SK-N-SH treated with all-trans-retinoic acid at 6 μM for 48 hours (cell line): ENCODE measurements around the gene ATP2C1.

Experiments used
- ATAC-seq: fragments of 200-7000 bp; cut with Tn5 transposase; 3 replicates; pipeline ENCODE4 v1.9.1; 2020; ENCODE audit warnings: mild to moderate bottlenecking, moderate library complexity
- ARNTL ChIP-seq: fragments of 450-650 bp; formaldehyde crosslinking; IDR thresholded peaks from 2 replicates; pipeline ENCODE4 v1.5.0; 2020; ENCODE audit warnings: low read depth, mild to moderate bottlenecking, moderate library complexity, borderline replicate concordance
- BACH2 ChIP-seq: fragments of 250-450 bp; sonication (Bioruptor Pico); IDR thresholded peaks from 2 replicates; pipeline ENCODE4 v1.9.0; 2021; ENCODE audit warnings: mild to moderate bottlenecking, borderline replicate concordance
- CSDC2 ChIP-seq: fragments of 250-450 bp; sonication (Bioruptor Pico); IDR thresholded peaks from 2 replicates; pipeline ENCODE4 v1.5.0; 2020; ENCODE audit warnings: mild to moderate bottlenecking, moderate library complexity
- ESRRG ChIP-seq: fragments of 250-450 bp; sonication (Bioruptor Pico); IDR thresholded peaks from 2 replicates; pipeline ENCODE4 v1.6.1; 2021; ENCODE audit warnings: mild to moderate bottlenecking
- GLIS3 ChIP-seq: fragments of 250-450 bp; sonication (Bioruptor Pico); IDR thresholded peaks from 2 replicates; pipeline ENCODE4 v1.5.0; 2020; ENCODE audit warnings: mild to moderate bottlenecking, moderate library complexity
- ISL1 ChIP-seq: fragments of 250-450 bp; sonication (Bioruptor Pico); IDR thresholded peaks from 2 replicates; pipeline ENCODE4 v2.1.2; 2022; ENCODE audit warnings: mild to moderate bottlenecking, moderate library complexity
- OSR1 ChIP-seq: fragments of 250-450 bp; sonication (Bioruptor Pico); IDR thresholded peaks from 2 replicates; pipeline ENCODE4 v1.8.0; 2022; ENCODE audit warnings: moderate library complexity, mild to moderate bottlenecking, inconsistent platforms
- PPARA ChIP-seq: fragments of 250-450 bp; sonication (Bioruptor Pico); IDR thresholded peaks from 2 replicates; pipeline ENCODE4 v1.5.0; 2020; ENCODE audit warnings: mild to moderate bottlenecking, borderline replicate concordance
- RARB ChIP-seq: fragments of 250-450 bp; sonication (Bioruptor Pico); IDR thresholded peaks from 2 replicates; pipeline ENCODE4 v1.8.0; 2021; ENCODE audit warnings: mild to moderate bottlenecking, moderate library complexity
- SNAI2 ChIP-seq: fragments of 250-450 bp; sonication (Bioruptor Pico); IDR thresholded peaks from 2 replicates; pipeline ENCODE4 v1.5.0; 2020; ENCODE audit warnings: mild to moderate bottlenecking, moderate library complexity
- TCF4 ChIP-seq: fragments of 250-450 bp; sonication (Bioruptor Pico); IDR thresholded peaks from 2 replicates; pipeline ENCODE4 v1.8.0; 2021; ENCODE audit warnings: mild to moderate bottlenecking, moderate library complexity, borderline replicate concordance
- TOX ChIP-seq: fragments of 250-450 bp; sonication (Bioruptor Pico); IDR thresholded peaks from 2 replicates; pipeline ENCODE4 v1.8.0; 2021; ENCODE audit warnings: mild to moderate bottlenecking, moderate library complexity, borderline replicate concordance
- ZC3H10 ChIP-seq: fragments of 250-450 bp; sonication (Bioruptor Pico); IDR thresholded peaks from 2 replicates; pipeline ENCODE4 v1.5.1; 2021; ENCODE audit warnings: mild to moderate bottlenecking, moderate library complexity
- ZFP3 ChIP-seq: fragments of 250-450 bp; sonication (Bioruptor Pico); IDR thresholded peaks from 2 replicates; pipeline ENCODE4 v1.5.0; 2020; ENCODE audit warnings: mild to moderate bottlenecking, moderate library complexity
- ZFP30 ChIP-seq: fragments of 450-650 bp; formaldehyde crosslinking; IDR thresholded peaks from 2 replicates; pipeline ENCODE4 v1.5.0; 2022; ENCODE audit warnings: mild to moderate bottlenecking, moderate library complexity
- ZNF565 ChIP-seq: fragments of 450-650 bp; formaldehyde crosslinking; conservative IDR thresholded peaks from 2 replicates; pipeline ENCODE4 v1.5.0; 2020; ENCODE audit warnings: low read depth, mild to moderate bottlenecking, moderate library complexity
- ZNF70 ChIP-seq: fragments of 450-650 bp; formaldehyde crosslinking; IDR thresholded peaks from 2 replicates; pipeline ENCODE4 v1.5.0; 2020; ENCODE audit warnings: mild to moderate bottlenecking, moderate library complexity
- ZNF8 ChIP-seq: fragments of 450-650 bp; formaldehyde crosslinking; IDR thresholded peaks from 2 replicates; pipeline ENCODE4 v1.5.0; 2020; ENCODE audit warnings: mild to moderate bottlenecking, moderate library complexity
- TF ChIP-seq, protein P1 (sequence below): fragments of 250-450 bp; sonication (Bioruptor Pico); IDR thresholded peaks from 2 replicates; pipeline ENCODE4 v1.5.0; 2020; ENCODE audit warnings: mild to moderate bottlenecking, moderate library complexity
- TF ChIP-seq, protein P2 (sequence below): fragments of 250-450 bp; sonication (Bioruptor Pico); IDR thresholded peaks from 2 replicates; pipeline ENCODE4 v1.8.0; 2021; ENCODE audit warnings: low read depth, mild to moderate bottlenecking, moderate library complexity, borderline replicate concordance
- TF ChIP-seq, protein P3 (sequence below): fragments of 250-450 bp; sonication (Bioruptor Pico); IDR thresholded peaks from 2 replicates; pipeline ENCODE4 v1.8.0; 2020; ENCODE audit warnings: mild to moderate bottlenecking, moderate library complexity, borderline replicate concordance
- TF ChIP-seq, protein P4 (sequence below): fragments of 250-450 bp; sonication (Bioruptor Pico); IDR thresholded peaks from 2 replicates; pipeline ENCODE4 v1.5.1; 2020; ENCODE audit warnings: low read depth, mild to moderate bottlenecking, moderate library complexity
- TF ChIP-seq, protein P5 (sequence below): fragments of 250-450 bp; sonication (Bioruptor Pico); IDR thresholded peaks from 2 replicates; pipeline ENCODE4 v1.5.1; 2021; ENCODE audit warnings: mild to moderate bottlenecking, moderate library complexity

The ATP2C1 gene

DNA sequence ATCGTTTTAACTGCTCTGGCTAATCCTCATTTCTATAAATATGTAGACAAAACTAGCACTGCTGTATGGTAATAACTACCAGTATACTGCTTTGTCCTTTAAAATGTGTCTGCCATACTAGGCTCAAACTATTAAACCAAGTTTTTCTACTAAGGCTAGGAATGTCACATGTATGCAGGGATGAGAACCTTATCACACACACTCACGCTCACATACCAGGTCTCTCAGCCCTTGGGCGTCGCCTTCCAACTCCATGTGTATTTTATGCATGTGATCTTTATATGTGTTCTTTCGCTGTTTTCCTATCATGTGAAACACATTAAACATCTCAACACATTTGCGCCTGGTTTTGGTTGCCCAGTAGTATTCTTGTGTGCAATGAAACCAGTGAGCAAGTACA, 32.6 kb downstream of the ATP2C1 start:
- TF ChIP-seq PPARA (CRISPR knock-in tag), result no peak
- no peak for TF ChIP-seq TOX (CRISPR knock-in tag)
- no peak for TF ChIP-seq CSDC2
- TF ChIP-seq ESRRG (CRISPR knock-in tag), result no peak
- TF ChIP-seq, protein P1, sequence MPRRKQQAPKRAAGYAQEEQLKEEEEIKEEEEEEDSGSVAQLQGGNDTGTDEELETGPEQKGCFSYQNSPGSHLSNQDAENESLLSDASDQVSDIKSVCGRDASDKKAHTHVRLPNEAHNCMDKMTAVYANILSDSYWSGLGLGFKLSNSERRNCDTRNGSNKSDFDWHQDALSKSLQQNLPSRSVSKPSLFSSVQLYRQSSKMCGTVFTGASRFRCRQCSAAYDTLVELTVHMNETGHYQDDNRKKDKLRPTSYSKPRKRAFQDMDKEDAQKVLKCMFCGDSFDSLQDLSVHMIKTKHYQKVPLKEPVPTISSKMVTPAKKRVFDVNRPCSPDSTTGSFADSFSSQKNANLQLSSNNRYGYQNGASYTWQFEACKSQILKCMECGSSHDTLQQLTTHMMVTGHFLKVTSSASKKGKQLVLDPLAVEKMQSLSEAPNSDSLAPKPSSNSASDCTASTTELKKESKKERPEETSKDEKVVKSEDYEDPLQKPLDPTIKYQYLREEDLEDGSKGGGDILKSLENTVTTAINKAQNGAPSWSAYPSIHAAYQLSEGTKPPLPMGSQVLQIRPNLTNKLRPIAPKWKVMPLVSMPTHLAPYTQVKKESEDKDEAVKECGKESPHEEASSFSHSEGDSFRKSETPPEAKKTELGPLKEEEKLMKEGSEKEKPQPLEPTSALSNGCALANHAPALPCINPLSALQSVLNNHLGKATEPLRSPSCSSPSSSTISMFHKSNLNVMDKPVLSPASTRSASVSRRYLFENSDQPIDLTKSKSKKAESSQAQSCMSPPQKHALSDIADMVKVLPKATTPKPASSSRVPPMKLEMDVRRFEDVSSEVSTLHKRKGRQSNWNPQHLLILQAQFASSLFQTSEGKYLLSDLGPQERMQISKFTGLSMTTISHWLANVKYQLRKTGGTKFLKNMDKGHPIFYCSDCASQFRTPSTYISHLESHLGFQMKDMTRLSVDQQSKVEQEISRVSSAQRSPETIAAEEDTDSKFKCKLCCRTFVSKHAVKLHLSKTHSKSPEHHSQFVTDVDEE (CRISPR knock-in tag), result no peak
- no peak for TF ChIP-seq ZNF70
- no peak for TF ChIP-seq ZC3H10 (CRISPR knock-in tag)
- TF ChIP-seq ZNF8 (CRISPR knock-in tag), result no peak
- no peak for TF ChIP-seq GLIS3
- TF ChIP-seq, protein P2, sequence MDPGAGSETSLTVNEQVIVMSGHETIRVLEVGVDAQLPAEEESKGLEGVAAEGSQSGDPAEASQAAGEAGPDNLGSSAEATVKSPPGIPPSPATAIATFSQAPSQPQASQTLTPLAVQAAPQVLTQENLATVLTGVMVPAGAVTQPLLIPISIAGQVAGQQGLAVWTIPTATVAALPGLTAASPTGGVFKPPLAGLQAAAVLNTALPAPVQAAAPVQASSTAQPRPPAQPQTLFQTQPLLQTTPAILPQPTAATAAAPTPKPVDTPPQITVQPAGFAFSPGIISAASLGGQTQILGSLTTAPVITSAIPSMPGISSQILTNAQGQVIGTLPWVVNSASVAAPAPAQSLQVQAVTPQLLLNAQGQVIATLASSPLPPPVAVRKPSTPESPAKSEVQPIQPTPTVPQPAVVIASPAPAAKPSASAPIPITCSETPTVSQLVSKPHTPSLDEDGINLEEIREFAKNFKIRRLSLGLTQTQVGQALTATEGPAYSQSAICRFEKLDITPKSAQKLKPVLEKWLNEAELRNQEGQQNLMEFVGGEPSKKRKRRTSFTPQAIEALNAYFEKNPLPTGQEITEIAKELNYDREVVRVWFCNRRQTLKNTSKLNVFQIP (CRISPR knock-in tag), result no peak
- TF ChIP-seq ZNF565 (CRISPR knock-in tag), result no peak
- no peak for TF ChIP-seq RARB
- no peak for TF ChIP-seq ISL1 (CRISPR knock-in tag)
- TF ChIP-seq TCF4 (CRISPR knock-in tag), result no peak
- TF ChIP-seq, protein P3, sequence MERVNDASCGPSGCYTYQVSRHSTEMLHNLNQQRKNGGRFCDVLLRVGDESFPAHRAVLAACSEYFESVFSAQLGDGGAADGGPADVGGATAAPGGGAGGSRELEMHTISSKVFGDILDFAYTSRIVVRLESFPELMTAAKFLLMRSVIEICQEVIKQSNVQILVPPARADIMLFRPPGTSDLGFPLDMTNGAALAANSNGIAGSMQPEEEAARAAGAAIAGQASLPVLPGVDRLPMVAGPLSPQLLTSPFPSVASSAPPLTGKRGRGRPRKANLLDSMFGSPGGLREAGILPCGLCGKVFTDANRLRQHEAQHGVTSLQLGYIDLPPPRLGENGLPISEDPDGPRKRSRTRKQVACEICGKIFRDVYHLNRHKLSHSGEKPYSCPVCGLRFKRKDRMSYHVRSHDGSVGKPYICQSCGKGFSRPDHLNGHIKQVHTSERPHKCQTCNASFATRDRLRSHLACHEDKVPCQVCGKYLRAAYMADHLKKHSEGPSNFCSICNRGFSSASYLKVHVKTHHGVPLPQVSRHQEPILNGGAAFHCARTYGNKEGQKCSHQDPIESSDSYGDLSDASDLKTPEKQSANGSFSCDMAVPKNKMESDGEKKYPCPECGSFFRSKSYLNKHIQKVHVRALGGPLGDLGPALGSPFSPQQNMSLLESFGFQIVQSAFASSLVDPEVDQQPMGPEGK (CRISPR knock-in tag), result no peak
- TF ChIP-seq SNAI2 (CRISPR knock-in tag), result no peak
- ATAC-seq, result no peak

DNA sequence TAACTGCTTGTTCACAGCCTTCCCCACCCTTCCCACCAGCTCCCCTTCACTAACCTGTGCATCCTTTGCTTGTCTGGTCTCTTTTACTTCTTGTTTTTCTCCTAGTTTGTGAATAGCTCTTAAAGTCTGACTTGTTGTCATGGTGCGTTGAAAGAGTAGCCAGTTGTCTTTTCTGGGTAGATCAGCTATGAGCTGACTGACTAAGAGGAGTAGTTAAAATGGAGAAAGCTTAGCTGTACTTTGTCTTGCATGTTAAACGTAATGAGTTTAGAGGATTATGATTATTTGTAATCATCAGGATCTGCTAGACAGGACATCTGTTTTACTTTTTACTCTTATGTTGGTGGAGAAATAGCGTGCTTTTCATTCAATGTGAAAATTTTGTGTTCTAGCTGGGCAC, 35.9 kb downstream of the ATP2C1 start:
- ATAC-seq, result peak; percentile 54
- TF ChIP-seq TCF4 (CRISPR knock-in tag), result peak; percentile 29; the same call in 1 of the 2 replicates
- no peak for TF ChIP-seq BACH2 (CRISPR knock-in tag)

DNA sequence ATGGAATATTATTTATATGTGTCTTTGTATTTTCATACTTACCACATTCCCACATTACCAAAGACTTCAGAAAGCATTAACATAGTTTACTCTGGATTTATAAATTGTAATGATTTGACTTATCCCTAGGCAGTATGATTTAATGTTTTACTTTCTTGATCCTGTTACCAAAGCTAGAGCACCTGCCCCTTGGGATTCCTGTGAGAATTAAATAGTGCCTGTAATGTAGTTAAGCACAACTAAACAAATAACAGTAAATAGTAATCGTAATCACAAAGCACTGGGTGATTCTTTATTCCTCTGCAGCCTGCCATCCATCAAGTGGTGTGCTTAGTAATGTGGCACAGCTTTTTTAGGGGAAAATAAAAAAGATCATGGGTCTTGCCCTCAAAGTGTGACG, 39.1 kb downstream of the ATP2C1 start:
- no peak for ATAC-seq
- TF ChIP-seq, protein P1 (CRISPR knock-in tag), result no peak
- TF ChIP-seq, protein P4, sequence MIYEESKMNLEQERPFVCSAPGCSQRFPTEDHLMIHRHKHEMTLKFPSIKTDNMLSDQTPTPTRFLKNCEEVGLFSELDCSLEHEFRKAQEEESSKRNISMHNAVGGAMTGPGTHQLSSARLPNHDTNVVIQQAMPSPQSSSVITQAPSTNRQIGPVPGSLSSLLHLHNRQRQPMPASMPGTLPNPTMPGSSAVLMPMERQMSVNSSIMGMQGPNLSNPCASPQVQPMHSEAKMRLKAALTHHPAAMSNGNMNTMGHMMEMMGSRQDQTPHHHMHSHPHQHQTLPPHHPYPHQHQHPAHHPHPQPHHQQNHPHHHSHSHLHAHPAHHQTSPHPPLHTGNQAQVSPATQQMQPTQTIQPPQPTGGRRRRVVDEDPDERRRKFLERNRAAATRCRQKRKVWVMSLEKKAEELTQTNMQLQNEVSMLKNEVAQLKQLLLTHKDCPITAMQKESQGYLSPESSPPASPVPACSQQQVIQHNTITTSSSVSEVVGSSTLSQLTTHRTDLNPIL, result no peak
- TF ChIP-seq ZNF70 (no peak), SNAI2 (CRISPR knock-in tag) (no peak), RARB (no peak), GLIS3 (no peak), ISL1 (CRISPR knock-in tag) (no peak), ZC3H10 (CRISPR knock-in tag) (no peak), ZNF8 (CRISPR knock-in tag) (no peak), CSDC2 (no peak), ZFP30 (CRISPR knock-in tag) (no peak), OSR1 (CRISPR knock-in tag) (no peak), PPARA (CRISPR knock-in tag) (no peak), BACH2 (CRISPR knock-in tag) (no peak), ARNTL (CRISPR knock-in tag) (no peak), ZFP3 (no peak)
- TF ChIP-seq, protein P3 (CRISPR knock-in tag), result no peak
- TF ChIP-seq, protein P5, sequence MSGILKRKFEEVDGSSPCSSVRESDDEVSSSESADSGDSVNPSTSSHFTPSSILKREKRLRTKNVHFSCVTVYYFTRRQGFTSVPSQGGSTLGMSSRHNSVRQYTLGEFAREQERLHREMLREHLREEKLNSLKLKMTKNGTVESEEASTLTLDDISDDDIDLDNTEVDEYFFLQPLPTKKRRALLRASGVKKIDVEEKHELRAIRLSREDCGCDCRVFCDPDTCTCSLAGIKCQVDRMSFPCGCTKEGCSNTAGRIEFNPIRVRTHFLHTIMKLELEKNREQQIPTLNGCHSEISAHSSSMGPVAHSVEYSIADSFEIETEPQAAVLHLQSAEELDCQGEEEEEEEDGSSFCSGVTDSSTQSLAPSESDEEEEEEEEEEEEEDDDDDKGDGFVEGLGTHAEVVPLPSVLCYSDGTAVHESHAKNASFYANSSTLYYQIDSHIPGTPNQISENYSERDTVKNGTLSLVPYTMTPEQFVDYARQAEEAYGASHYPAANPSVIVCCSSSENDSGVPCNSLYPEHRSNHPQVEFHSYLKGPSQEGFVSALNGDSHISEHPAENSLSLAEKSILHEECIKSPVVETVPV (CRISPR knock-in tag), result no peak
